ENCODE measurements around the gene PRLR.

DNA sequence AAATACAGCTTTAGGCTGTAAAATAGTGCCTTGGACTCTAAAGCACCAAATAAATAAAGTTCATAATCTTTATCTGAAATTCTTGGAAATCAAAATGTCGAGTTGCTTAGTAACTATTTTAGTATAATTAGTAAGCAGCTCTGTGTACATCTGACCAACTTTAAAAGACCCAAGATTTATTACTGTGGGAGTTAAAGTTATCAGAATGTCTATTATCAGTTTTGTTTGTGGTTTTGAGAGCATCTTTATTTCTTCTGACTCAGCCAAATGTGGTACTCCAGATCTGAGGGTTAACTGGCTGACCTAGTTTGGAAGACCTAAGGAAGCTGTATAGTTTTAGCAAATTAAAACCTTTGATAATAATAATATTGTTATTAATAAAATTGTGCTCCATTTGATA is 81.2 kb downstream of the PRLR start:
- TF ChIP-seq, protein P1, sequence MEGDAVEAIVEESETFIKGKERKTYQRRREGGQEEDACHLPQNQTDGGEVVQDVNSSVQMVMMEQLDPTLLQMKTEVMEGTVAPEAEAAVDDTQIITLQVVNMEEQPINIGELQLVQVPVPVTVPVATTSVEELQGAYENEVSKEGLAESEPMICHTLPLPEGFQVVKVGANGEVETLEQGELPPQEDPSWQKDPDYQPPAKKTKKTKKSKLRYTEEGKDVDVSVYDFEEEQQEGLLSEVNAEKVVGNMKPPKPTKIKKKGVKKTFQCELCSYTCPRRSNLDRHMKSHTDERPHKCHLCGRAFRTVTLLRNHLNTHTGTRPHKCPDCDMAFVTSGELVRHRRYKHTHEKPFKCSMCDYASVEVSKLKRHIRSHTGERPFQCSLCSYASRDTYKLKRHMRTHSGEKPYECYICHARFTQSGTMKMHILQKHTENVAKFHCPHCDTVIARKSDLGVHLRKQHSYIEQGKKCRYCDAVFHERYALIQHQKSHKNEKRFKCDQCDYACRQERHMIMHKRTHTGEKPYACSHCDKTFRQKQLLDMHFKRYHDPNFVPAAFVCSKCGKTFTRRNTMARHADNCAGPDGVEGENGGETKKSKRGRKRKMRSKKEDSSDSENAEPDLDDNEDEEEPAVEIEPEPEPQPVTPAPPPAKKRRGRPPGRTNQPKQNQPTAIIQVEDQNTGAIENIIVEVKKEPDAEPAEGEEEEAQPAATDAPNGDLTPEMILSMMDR (IDR thresholded peaks at IDR 0.05), result no peak
- TF ChIP-seq POLR2A (IDR thresholded peaks at IDR 0.05), result no peak

All from heart left ventricle (tissue), 13 donors.